ENCODE measurements around the gene SCAANT1. TPM values are rescaled to one million over a fixed set of nuclear protein-coding genes. Genes with fewer than 3 reads are reported as not detected.

Gene SCAANT1
- total RNA-seq, 2 experiments from 2014 or later, result not detected

- Histone ChIP-seq H2AFZ (ENCODE audit: low read length) (no peak overlapping the region), H3K4me1 (ENCODE audit: insufficient read depth, low read length, poor library complexity, severe bottlenecking) (peaks cover 12% of the 10 kb centered on the region), H3K9me3 (ENCODE audit: low read length) (no peaks in the 10 kb centered on the region), H3K36me3 (ENCODE audit: insufficient read depth, low read length) (peaks cover 67% of the 10 kb centered on the region), H4K20me1 (ENCODE audit: insufficient read depth, low read length) (0 out of 2 replicates have a peak, but pooled peaks cover 16% of the 10 kb centered on the region), H3K4me2 (ENCODE audit: low read length) (no peak overlapping the region), H3K9me2 (ENCODE audit: insufficient read depth, low read length) (no peaks in the 10 kb centered on the region), H3K4me3 (ENCODE audit: low read depth, low read length, poor library complexity, severe bottlenecking) (no peak overlapping the region), H3K27ac (ENCODE audit: low read depth, low read length, poor library complexity, severe bottlenecking) (no peak overlapping the region), H3K79me2 (ENCODE audit: insufficient read depth, low read depth, low read length) (peaks cover 21% of the 10 kb centered on the region; the same call in 1 of the 2 replicates)
- POLR2A ChIA-PET, result interaction anchor here (0.5 to 1.2 kb wide), 3 partner anchors 8 to 1738 kb away, joined by 3 to 5 read pairs (median 4); no protein-coding TSS in a partner anchor
- CTCF ChIA-PET (ENCODE audit: unreplicated experiment), result no interaction called here
- intact Hi-C loops (cut with micrococcal nuclease; ENCODE audit: unreplicated experiment), result no loop called here
- no peak for TF ChIP-seq EZH2phosphoT487 (IDR thresholded peaks at IDR 0.05; ENCODE audit: borderline replicate concordance, low read depth, low read length)
- TF ChIP-seq, protein P1, sequence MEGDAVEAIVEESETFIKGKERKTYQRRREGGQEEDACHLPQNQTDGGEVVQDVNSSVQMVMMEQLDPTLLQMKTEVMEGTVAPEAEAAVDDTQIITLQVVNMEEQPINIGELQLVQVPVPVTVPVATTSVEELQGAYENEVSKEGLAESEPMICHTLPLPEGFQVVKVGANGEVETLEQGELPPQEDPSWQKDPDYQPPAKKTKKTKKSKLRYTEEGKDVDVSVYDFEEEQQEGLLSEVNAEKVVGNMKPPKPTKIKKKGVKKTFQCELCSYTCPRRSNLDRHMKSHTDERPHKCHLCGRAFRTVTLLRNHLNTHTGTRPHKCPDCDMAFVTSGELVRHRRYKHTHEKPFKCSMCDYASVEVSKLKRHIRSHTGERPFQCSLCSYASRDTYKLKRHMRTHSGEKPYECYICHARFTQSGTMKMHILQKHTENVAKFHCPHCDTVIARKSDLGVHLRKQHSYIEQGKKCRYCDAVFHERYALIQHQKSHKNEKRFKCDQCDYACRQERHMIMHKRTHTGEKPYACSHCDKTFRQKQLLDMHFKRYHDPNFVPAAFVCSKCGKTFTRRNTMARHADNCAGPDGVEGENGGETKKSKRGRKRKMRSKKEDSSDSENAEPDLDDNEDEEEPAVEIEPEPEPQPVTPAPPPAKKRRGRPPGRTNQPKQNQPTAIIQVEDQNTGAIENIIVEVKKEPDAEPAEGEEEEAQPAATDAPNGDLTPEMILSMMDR (conservative IDR thresholded peaks at IDR 0.05; ENCODE audit: low read length), result no peak
- DNase-seq (ENCODE audit: low spot score), result no peak
- BruUV-seq (replicated peaks), result no TSS peak
These were observed 11.7 kb downstream of the SCAANT1 start for GRCh38 chr3:63900459-63900858.

DNA sequence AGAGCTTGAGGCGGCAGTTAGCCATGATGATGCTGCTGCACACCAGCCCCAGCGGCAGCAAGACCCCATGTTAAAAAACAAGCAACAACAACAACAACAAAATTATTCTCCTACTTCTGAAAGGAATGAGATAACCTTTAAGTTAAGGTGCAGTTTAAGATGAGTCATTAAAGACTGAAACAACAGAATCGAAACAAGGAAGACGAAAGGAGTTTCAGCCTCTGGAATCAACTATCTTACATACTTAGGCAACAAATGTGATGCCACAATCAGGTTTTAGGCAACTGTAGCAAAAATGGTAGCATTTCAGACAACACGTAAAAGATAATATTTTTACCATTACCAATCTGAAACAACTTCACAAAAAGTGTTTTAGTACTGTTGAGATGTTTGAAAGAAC, 12.2 kb downstream of the SCAANT1 start:
- H3K9me3 ChIP-seq (ENCODE audit: low read length), result no peaks in the 10 kb centered on the region
- intact Hi-C loops (cut with micrococcal nuclease; ENCODE audit: unreplicated experiment), result no loop called here
- POLR2A ChIA-PET, result interaction anchor here (1.2 kb wide), 1 partner anchor 16 kb away, joined by 4 read pairs; no protein-coding TSS in a partner anchor
- H3K4me2 ChIP-seq (ENCODE audit: low read length), result no peak overlapping the region
- H3K4me1 ChIP-seq (ENCODE audit: insufficient read depth, low read length, poor library complexity, severe bottlenecking), result peaks cover 13% of the 10 kb centered on the region
- no peak overlapping the region for H3K4me3 ChIP-seq (ENCODE audit: low read depth, low read length, poor library complexity, severe bottlenecking)
- peaks cover 65% of the 10 kb centered on the region for H3K36me3 ChIP-seq (ENCODE audit: insufficient read depth, low read length)
- DNase-seq (ENCODE audit: low spot score), result no peak
- H3K27ac ChIP-seq (ENCODE audit: low read depth, low read length, poor library complexity, severe bottlenecking), result no peak overlapping the region
- no peak overlapping the region for H2AFZ ChIP-seq (ENCODE audit: low read length)
- peaks cover 21% of the 10 kb centered on the region; the same call in 1 of the 2 replicates for H3K79me2 ChIP-seq (ENCODE audit: insufficient read depth, low read depth, low read length)
- CTCF ChIA-PET (ENCODE audit: unreplicated experiment), result no interaction called here
- no TSS peak for BruUV-seq (replicated peaks)
- TF ChIP-seq, protein P1 (conservative IDR thresholded peaks at IDR 0.05; ENCODE audit: low read length), result no peak
- H4K20me1 ChIP-seq (ENCODE audit: insufficient read depth, low read length), result 0 out of 2 replicates have a peak, but pooled peaks cover 16% of the 10 kb centered on the region
- no peaks in the 10 kb centered on the region for H3K9me2 ChIP-seq (ENCODE audit: insufficient read depth, low read length)

DNA sequence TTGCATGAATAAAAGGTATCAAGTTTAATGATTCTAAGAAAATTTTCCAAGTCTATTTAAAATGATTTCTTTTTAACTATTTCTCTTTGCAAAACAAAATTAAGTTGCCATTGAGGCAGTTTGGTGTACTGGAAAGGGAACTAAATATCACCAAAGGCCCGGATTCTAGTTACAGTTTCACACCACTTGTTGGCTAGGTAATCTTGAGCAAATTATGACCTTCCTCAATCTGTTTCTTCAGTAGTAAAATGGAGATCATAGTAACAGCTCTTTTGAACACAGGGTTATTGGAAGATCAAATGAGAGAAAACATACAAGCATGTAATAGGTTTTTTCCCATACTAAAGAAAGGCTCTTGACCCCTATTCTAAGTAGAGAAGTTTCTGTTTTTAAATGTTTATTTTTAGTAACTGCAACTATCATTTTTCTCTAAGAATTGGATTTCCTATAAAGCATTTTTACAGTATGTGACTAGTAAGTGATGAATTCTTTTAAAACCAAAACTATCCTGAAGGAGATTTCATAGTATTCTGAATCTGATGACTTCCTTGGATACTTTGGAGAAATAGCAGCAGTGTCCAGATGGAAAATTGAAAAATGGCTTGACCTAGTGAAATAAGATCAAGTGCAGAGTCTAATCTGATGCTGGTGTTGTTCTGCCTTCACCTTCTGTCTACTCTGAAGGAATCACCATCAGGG, 15.7 kb downstream of the SCAANT1 start:
- Histone ChIP-seq H3K79me2 (ENCODE audit: insufficient read depth, low read depth, low read length) (peaks cover 21% of the 10 kb centered on the region; the same call in 1 of the 2 replicates), H3K4me2 (ENCODE audit: low read length) (no peak overlapping the region), H3K9me2 (ENCODE audit: insufficient read depth, low read length) (no peaks in the 10 kb centered on the region), H4K20me1 (ENCODE audit: insufficient read depth, low read length) (peaks cover 18% of the 10 kb centered on the region; the same call in 1 of the 2 replicates), H2AFZ (ENCODE audit: low read length) (no peak overlapping the region), H3K36me3 (ENCODE audit: insufficient read depth, low read length) (peaks cover 45% of the 10 kb centered on the region), H3K4me1 (ENCODE audit: insufficient read depth, low read length, poor library complexity, severe bottlenecking) (peaks cover 13% of the 10 kb centered on the region), H3K27ac (ENCODE audit: low read depth, low read length, poor library complexity, severe bottlenecking) (no peak overlapping the region), H3K9me3 (ENCODE audit: low read length) (no peaks in the 10 kb centered on the region), H3K4me3 (ENCODE audit: low read depth, low read length, poor library complexity, severe bottlenecking) (no peak overlapping the region)
- no peak for TF ChIP-seq EZH2phosphoT487 (IDR thresholded peaks at IDR 0.05; ENCODE audit: borderline replicate concordance, low read depth, low read length)
- TF ChIP-seq, protein P1 (conservative IDR thresholded peaks at IDR 0.05; ENCODE audit: low read length), result no peak
- no peak for DNase-seq (ENCODE audit: low spot score)
- intact Hi-C loops (cut with micrococcal nuclease; ENCODE audit: unreplicated experiment), result no loop called here
- POLR2A ChIA-PET, result interaction anchor here (1.2 to 5.7 kb wide), 2 partner anchors 13 to 20 kb away, joined by 3 to 17 read pairs; no protein-coding TSS in a partner anchor
- CTCF ChIA-PET (ENCODE audit: unreplicated experiment), result no interaction called here
- no TSS peak for BruUV-seq (replicated peaks)

All from OCI-LY7 (cell line).